HEK293 (cell line): ENCODE measurements around the gene DSTN.

Experiments
- ATF2 ChIP-seq: fragments of 450-650 bp; formaldehyde crosslinking; IDR thresholded peaks from 2 replicates; pipeline ENCODE4 v1.5.1; 2016; ENCODE audit warnings: missing biosample characterization, missing genetic modification characterization, low read depth
- GFI1B ChIP-seq: fragments of 450-650 bp; formaldehyde crosslinking; IDR thresholded peaks from 2 replicates; pipeline ENCODE4 v1.5.1; 2016; ENCODE audit warnings: missing biosample characterization, missing genetic modification characterization
- PBX3 ChIP-seq: sonication (generic); formaldehyde crosslinking; IDR thresholded peaks from 2 replicates; pipeline ENCODE4 v1.8.1; 2022; ENCODE audit warnings: mild to moderate bottlenecking, moderate library complexity, missing genetic modification reagents
- REST ChIP-seq: fragments of 450-650 bp; formaldehyde crosslinking; IDR thresholded peaks from 2 replicates; pipeline ENCODE4 v1.5.1; 2016; ENCODE audit warnings: missing biosample characterization, missing genetic modification characterization
- YY1 ChIP-seq: fragments of 450-650 bp; formaldehyde crosslinking; IDR thresholded peaks from 2 replicates; pipeline ENCODE4 v1.5.1; 2018; ENCODE audit warnings: missing biosample characterization, missing genetic modification characterization
- ZBTB44 ChIP-seq: fragments of 450-650 bp; IDR thresholded peaks from 2 replicates; pipeline ENCODE4 v1.5.1; 2018; ENCODE audit warnings: missing biosample characterization, mild to moderate bottlenecking, missing genetic modification characterization
- ZBTB49 ChIP-seq: fragments of 450-650 bp; formaldehyde crosslinking; IDR thresholded peaks from 2 replicates; pipeline ENCODE4 v1.5.1; 2016; ENCODE audit warnings: missing biosample characterization, missing genetic modification characterization, low read depth
- ZNF2 ChIP-seq: fragments of 450-650 bp; formaldehyde crosslinking; IDR thresholded peaks from 2 replicates; pipeline ENCODE4 v1.5.1; 2016; ENCODE audit warnings: missing biosample characterization, missing genetic modification characterization
- ZNF561 ChIP-seq: fragments of 450-650 bp; IDR thresholded peaks from 2 replicates; pipeline ENCODE4 v1.5.1; 2018; ENCODE audit warnings: missing biosample characterization, missing genetic modification characterization, borderline replicate concordance
- ZNF600 ChIP-seq: fragments of 450-650 bp; formaldehyde crosslinking; IDR thresholded peaks from 2 replicates; pipeline ENCODE4 v1.5.1; 2016; ENCODE audit warnings: missing biosample characterization, missing genetic modification characterization
- ZNF629 ChIP-seq: fragments of 450-650 bp; formaldehyde crosslinking; IDR thresholded peaks from 2 replicates; pipeline ENCODE4 v1.5.1; 2017; ENCODE audit warnings: missing biosample characterization, missing genetic modification characterization
- TF ChIP-seq, protein P1 (sequence below): fragments of 450-650 bp; formaldehyde crosslinking; conservative IDR thresholded peaks from 2 replicates; pipeline ENCODE4 v1.5.1; 2016; ENCODE audit warnings: low read depth, missing biosample characterization, missing genetic modification characterization
- TF ChIP-seq, protein P2 (sequence below): fragments of 450-650 bp; formaldehyde crosslinking; IDR thresholded peaks from 2 replicates; pipeline ENCODE4 v1.5.1; 2016; ENCODE audit warnings: missing biosample characterization, missing genetic modification characterization

- no peak for TF ChIP-seq ZBTB49 (tag by site-specific recombination)
- no peak for TF ChIP-seq PBX3 (CRISPR knock-in tag)
- no peak for TF ChIP-seq YY1 (tag by site-specific recombination)
- no peak for TF ChIP-seq ZNF600 (tag by site-specific recombination)
- no peak for TF ChIP-seq ATF2 (tag by site-specific recombination)
- TF ChIP-seq, protein P1, sequence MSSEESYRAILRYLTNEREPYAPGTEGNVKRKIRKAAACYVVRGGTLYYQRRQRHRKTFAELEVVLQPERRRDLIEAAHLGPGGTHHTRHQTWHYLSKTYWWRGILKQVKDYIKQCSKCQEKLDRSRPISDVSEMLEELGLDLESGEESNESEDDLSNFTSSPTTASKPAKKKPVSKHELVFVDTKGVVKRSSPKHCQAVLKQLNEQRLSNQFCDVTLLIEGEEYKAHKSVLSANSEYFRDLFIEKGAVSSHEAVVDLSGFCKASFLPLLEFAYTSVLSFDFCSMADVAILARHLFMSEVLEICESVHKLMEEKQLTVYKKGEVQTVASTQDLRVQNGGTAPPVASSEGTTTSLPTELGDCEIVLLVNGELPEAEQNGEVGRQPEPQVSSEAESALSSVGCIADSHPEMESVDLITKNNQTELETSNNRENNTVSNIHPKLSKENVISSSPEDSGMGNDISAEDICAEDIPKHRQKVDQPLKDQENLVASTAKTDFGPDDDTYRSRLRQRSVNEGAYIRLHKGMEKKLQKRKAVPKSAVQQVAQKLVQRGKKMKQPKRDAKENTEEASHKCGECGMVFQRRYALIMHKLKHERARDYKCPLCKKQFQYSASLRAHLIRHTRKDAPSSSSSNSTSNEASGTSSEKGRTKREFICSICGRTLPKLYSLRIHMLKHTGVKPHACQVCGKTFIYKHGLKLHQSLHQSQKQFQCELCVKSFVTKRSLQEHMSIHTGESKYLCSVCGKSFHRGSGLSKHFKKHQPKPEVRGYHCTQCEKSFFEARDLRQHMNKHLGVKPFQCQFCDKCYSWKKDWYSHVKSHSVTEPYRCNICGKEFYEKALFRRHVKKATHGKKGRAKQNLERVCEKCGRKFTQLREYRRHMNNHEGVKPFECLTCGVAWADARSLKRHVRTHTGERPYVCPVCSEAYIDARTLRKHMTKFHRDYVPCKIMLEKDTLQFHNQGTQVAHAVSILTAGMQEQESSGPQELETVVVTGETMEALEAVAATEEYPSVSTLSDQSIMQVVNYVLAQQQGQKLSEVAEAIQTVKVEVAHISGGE (tag by site-specific recombination): no peak
- no peak for TF ChIP-seq GFI1B (tag by site-specific recombination)
- no peak for TF ChIP-seq ZNF629 (tag by site-specific recombination)
- TF ChIP-seq ZNF561 (tag by site-specific recombination): no peak
- no peak for TF ChIP-seq ZBTB44 (tag by site-specific recombination)
- no peak for TF ChIP-seq ZNF2 (tag by site-specific recombination)
- TF ChIP-seq REST: no peak
- TF ChIP-seq, protein P2, sequence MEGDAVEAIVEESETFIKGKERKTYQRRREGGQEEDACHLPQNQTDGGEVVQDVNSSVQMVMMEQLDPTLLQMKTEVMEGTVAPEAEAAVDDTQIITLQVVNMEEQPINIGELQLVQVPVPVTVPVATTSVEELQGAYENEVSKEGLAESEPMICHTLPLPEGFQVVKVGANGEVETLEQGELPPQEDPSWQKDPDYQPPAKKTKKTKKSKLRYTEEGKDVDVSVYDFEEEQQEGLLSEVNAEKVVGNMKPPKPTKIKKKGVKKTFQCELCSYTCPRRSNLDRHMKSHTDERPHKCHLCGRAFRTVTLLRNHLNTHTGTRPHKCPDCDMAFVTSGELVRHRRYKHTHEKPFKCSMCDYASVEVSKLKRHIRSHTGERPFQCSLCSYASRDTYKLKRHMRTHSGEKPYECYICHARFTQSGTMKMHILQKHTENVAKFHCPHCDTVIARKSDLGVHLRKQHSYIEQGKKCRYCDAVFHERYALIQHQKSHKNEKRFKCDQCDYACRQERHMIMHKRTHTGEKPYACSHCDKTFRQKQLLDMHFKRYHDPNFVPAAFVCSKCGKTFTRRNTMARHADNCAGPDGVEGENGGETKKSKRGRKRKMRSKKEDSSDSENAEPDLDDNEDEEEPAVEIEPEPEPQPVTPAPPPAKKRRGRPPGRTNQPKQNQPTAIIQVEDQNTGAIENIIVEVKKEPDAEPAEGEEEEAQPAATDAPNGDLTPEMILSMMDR: no peak
Measured at GRCh38 chr20:17618673-17619013, 48.8 kb downstream of the DSTN start.
